K562 (cell line): ENCODE results near the gene BRF1. TPM values are rescaled to one million over a fixed set of nuclear protein-coding genes. Genes with fewer than 3 reads are reported as not detected.

ENCODE experiments used
- ATAC-seq: fragments of 200-7000 bp; cut with Tn5 transposase; 3 replicates; pipeline ENCODE4 v1.9.1; 2020; ENCODE audit warnings: moderate library complexity
- BruUV-seq: library from RNA; stranded (reverse); fragments of 400-500 nt; replicated peaks from 2 replicates; lab custom pipeline; 2021; lab: Mats Ljungman, UMichigan
- CTCF ChIA-PET: fragments of 300-600 bp; formaldehyde crosslinking; extraction: SDS; loops from one replicate; lab custom pipeline; 2021; ENCODE audit warnings: low intra/inter-chr PET ratio; lab: Yijun Ruan, JAX
- POLR2A ChIA-PET: fragments of 300-600, 350-650 bp; sonication (Branson Sonifier 250); formaldehyde crosslinking; extraction: SDS; loops from one replicate; lab custom pipeline; 2021; ENCODE audit warnings: antibody characterized with exemption, inconsistent platforms; lab: Yijun Ruan, JAX
- DNase-seq, 4 experiments: peaks; one replicate each; pipeline versions ENCODE4 v3.0.0 to v3.0.0-alpha.2; 2011 to 2018; ENCODE audit warnings: low spot score in 3 of 4, mixed read lengths in 3 of 4; ENCODE audit errors: extremely low read depth in 1 of 4
- FAIRE-seq: peaks from 2 replicates; lab custom pipeline; 2011; peaks lifted over from hg19 to GRCh38; lab: Jason Lieb, UNC
- H2AFZ ChIP-seq: 2 replicates; pipeline ENCODE4 v1.6.0; 2011; ENCODE audit warnings: low read depth, low read length, control low read depth, inconsistent platforms
- H3K27ac ChIP-seq: fragments of 200-600 bp; 3 replicates; pipeline ENCODE4 v1.8.0; 2011; ENCODE audit warnings: low read depth, mild to moderate bottlenecking, control low read depth, inconsistent platforms, low read length, moderate library complexity, mixed read lengths; ENCODE audit errors: extremely low read depth
- H3K27me3 ChIP-seq, 2 experiments: fragments of 300-600 bp in 1 of 2; 2 replicates in 1 of 2; 3 replicates in 1 of 2; pipeline versions ENCODE4 v1.6.0 to v1.8.0; 2011; ENCODE audit warnings: inconsistent platforms in 2 of 2, low read length in 2 of 2, mild to moderate bottlenecking in 1 of 2, mixed read lengths in 1 of 2, moderate library complexity in 1 of 2; ENCODE audit not compliant: control insufficient read depth in 2 of 2, insufficient read depth in 2 of 2
- H3K36me3 ChIP-seq: fragments of 300-600 bp; 3 replicates; pipeline ENCODE4 v1.8.0; 2011; ENCODE audit warnings: mild to moderate bottlenecking, low read length, inconsistent platforms; ENCODE audit not compliant: control insufficient read depth, insufficient read depth
- H3K4me1 ChIP-seq, 2 experiments: fragments of 200-600 bp in 1 of 2; replicated peaks in 1 of 2; 2 replicates in 1 of 2; 3 replicates in 1 of 2; pipeline versions ENCODE4 v1.5.1 to v1.8.0; 2011; ENCODE audit warnings: inconsistent platforms in 2 of 2, low read length in 2 of 2, mild to moderate bottlenecking in 1 of 2, mixed read lengths in 1 of 2, moderate library complexity in 1 of 2; ENCODE audit not compliant: control insufficient read depth in 2 of 2, insufficient read depth in 2 of 2
- H3K4me2 ChIP-seq: 2 replicates; pipeline ENCODE4 v1.6.1; 2011; ENCODE audit warnings: low read length, control low read depth, inconsistent platforms, mixed read lengths; ENCODE audit not compliant: insufficient read depth
- H3K4me3 ChIP-seq: fragments of 200-600 bp; sonication (generic), shearing (Covaris generic); 2 replicates; pipeline ENCODE4 v1.5.1; 2016; ENCODE audit warnings: control low read depth, inconsistent platforms
- H3K79me2 ChIP-seq: fragments of 200-600 bp; 3 replicates; pipeline ENCODE4 v1.8.0; 2011; ENCODE audit warnings: low read length, inconsistent platforms; ENCODE audit not compliant: control insufficient read depth, insufficient read depth
- H3K9ac ChIP-seq, 2 experiments: 2 replicates each; pipeline versions ENCODE4 v1.6.0 to v1.6.1; 2011; ENCODE audit warnings: low read depth in 2 of 2, low read length in 2 of 2, control low read depth in 1 of 2, inconsistent platforms in 1 of 2, mild to moderate bottlenecking in 1 of 2, mixed read lengths in 1 of 2; ENCODE audit not compliant: insufficient read depth in 1 of 2
- H3K9me1 ChIP-seq: one replicate; pipeline ENCODE4 v1.6.0; 2011; ENCODE audit warnings: inconsistent platforms, mild to moderate bottlenecking, low read length, moderate library complexity; ENCODE audit not compliant: control insufficient read depth, insufficient read depth
- H3K9me3 ChIP-seq: replicated peaks from 2 replicates; pipeline ENCODE4 v1.5.1; 2011; ENCODE audit warnings: low read depth, low read length, inconsistent platforms; ENCODE audit not compliant: control insufficient read depth, insufficient read depth
- H4K20me1 ChIP-seq: replicated peaks from 2 replicates; pipeline ENCODE4 v1.6.1; 2011; ENCODE audit warnings: low read length, inconsistent platforms, mixed read lengths; ENCODE audit not compliant: control insufficient read depth, insufficient read depth
- DLX4 ChIP-seq: fragments of 250-450 bp; sonication (Bioruptor Pico); IDR thresholded peaks from 2 replicates; pipeline ENCODE4 v1.6.1; 2021; ENCODE audit warnings: mild to moderate bottlenecking
- EP300 ChIP-seq: IDR thresholded peaks from 2 replicates; pipeline ENCODE4 v1.6.1; 2012; ENCODE audit warnings: low read length, improper control_type of control experiment
- MTF1 ChIP-seq: fragments of 250-450 bp; sonication (Bioruptor Pico); IDR thresholded peaks from 2 replicates; pipeline ENCODE4 v1.9.0; 2021; ENCODE audit warnings: moderate library complexity, mild to moderate bottlenecking, inconsistent platforms, borderline replicate concordance
- SAP30 ChIP-seq: fragments of 200-600 bp; sonication (generic); IDR thresholded peaks from 2 replicates; pipeline ENCODE4 v1.6.1; 2012; ENCODE audit warnings: borderline replicate concordance, low read depth, mild to moderate bottlenecking, moderate library complexity, low read length, control low read depth, inconsistent platforms; ENCODE audit not compliant: insufficient read depth, poor library complexity, severe bottlenecking
- TBP ChIP-seq: optimal IDR thresholded peaks from 2 replicates; pipeline ENCODE3; 2011; ENCODE audit warnings: low read depth, low read length, improper control_type of control experiment
- WGBS: fragments of 100-300 bp; shearing (Covaris generic); methylation state at CpG from one replicate; pipeline ENCODE4 v1.1.6; 2016; ENCODE audit warnings: low coverage, mixed read lengths; ENCODE audit not compliant: insufficient coverage; ENCODE audit errors: missing lambda C conversion rate; 5-methylcytosine and 5-hydroxymethylcytosine counted together
- in situ Hi-C: fragments of 300-500 bp; cut with MboI; formaldehyde crosslinking; loops from 4 replicates; pipeline ENCODE4 v1.15.0; 2018; ENCODE audit warnings: inconsistent platforms, mixed read lengths
- intact Hi-C: fragments of 100-400 bp; cut with micrococcal nuclease; formaldehyde crosslinking; loops from 2 replicates; pipeline ENCODE4 v1.14.2; 2022
- polyA plus RNA-seq, 8 experiments: library from polyadenylated mRNA; depleted of rRNA in 4 of 8; stranded (reverse) in 5 of 8; unstranded in 3 of 8; fragments of >200 nt; fragmentation: Nextera tagmentation in 2 of 8; fragmentation: Illumina TruSeq in 1 of 8; extraction: Ambion mirVana in 2 of 8; extraction: Trizol in 1 of 8; gene quantifications; 2 replicates each; pipeline versions ENCODE4 v1.2.1 to v1.2.3, GENCODE V29; 2011 to 2014; ENCODE audit warnings: inconsistent platforms in 1 of 8, missing spikeins in 1 of 8
- total RNA-seq, 7 experiments: library from RNA; depleted of rRNA in 6 of 7; stranded (reverse); fragments of >200 nt in 6 of 7; fragmentation: Illumina TruSeq in 2 of 7; extraction: Trizol in 2 of 7; gene quantifications; 2 replicates each; pipeline versions ENCODE4 v1.2.1 to v1.2.3, GENCODE V29; 2011 to 2021; ENCODE audit warnings: low replicate concordance in 1 of 7

The BRF1 gene
- total and polyA plus RNA-seq, 9 of the 15 experiments (the other 6 are each of a cell fraction or from before 2014, with no cell fraction given), result 0.14 to 24.6 (median 8.2) TPM

- Histone ChIP-seq H3K9ac (no peak overlapping the region), H3K4me2 (no peak overlapping the region), H3K27me3 (no peaks in the 10 kb centered on the region), H3K36me3 (no peaks in the 10 kb centered on the region), H3K4me1 (peaks cover 2 to 71% of the 10 kb centered on the region in 2 experiments; a peak in 3 of 5 replicates), H4K20me1 (no peaks in the 10 kb centered on the region; the same call in 1 of the 2 replicates), H3K79me2 (peaks cover 5% of the 10 kb centered on the region; the same call in 2 of the 3 replicates), H3K9me1 (no peaks in the 10 kb centered on the region), H3K9me3 (no peaks in the 10 kb centered on the region), H2AFZ (no peak overlapping the region), H3K27ac (no peak overlapping the region), H3K4me3 (no peak overlapping the region)
- no peak for TF ChIP-seq MTF1 (CRISPR knock-in tag)
- no peak for TF ChIP-seq EP300
- no peak for TF ChIP-seq TBP
- no peak for TF ChIP-seq SAP30
- no peak for TF ChIP-seq DLX4 (CRISPR knock-in tag)
- ChIA-PET POLR2A (interaction anchor here (0.7 kb wide), 1 partner anchor 1300 kb away, joined by 3 read pairs; no protein-coding TSS in a partner anchor), CTCF (no interaction called here)
- WGBS, result 28% methylated on average over 6 of the region's 7 CpGs
- no peak for ATAC-seq
- no TSS peak for BruUV-seq
- in situ Hi-C loops, result no loop called here
- no peak for FAIRE-seq
- no peak for DNase-seq
- intact Hi-C loops, result no loop called here
Measured at GRCh38 chr14:105172476-105172875, 128.3 kb downstream of the BRF1 start.
